Stimulated activated CD8-positive, alpha-beta memory T cell treated with anti-CD3 and anti-CD28 coated beads, Interleukin-12 subunit alpha, Interleukin-12 subunit beta, amount 100 ng/mL, for 4 hours (primary cell): ENCODE data around the gene IL21.

ENCODE experiments used
- DNase-seq: peaks from one replicate; pipeline ENCODE4 v3.0.0-alpha.2; 2020; ENCODE audit warnings: low read depth

IL21 gene

DNA sequence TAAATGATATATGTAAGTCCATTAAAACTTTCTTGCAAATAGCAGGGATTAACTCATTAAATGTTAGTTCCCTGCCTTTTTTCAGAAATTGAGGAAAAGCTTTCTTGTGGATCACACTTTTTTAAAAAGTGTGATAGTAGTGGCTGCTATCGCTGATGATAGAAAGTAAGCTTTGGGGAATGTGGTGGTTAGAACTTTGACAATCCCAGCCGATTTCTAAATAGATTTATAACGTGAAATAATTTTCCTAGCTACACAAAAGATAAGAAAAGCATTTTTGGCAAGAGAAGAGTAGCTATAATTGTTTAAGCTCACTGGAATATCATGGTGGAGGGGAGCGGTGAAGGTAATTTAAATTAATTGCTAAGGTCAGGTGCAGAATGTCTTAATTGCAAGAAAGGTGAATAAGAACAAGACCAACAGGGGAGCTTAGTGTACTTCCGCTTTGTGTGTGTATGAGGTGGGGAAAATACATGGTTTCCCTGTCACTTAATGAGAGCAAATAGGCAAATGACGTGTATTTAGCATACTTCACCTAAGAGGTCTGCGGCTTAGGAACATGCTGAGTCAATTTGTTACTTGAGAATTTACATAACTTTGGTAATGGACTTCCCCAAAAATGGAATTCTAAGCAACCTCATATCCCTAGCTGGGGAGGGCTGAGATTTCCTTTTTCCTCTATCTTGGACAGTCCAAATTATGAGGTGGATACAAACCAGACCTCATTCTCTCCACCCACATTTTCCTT lies 11.7 kb upstream of the IL21 start:
- DNase-seq: no peak

- DNase-seq: no peak
These were observed 4.3 kb upstream of the IL21 start for GRCh38 chr4:122625156-122625555.

DNA sequence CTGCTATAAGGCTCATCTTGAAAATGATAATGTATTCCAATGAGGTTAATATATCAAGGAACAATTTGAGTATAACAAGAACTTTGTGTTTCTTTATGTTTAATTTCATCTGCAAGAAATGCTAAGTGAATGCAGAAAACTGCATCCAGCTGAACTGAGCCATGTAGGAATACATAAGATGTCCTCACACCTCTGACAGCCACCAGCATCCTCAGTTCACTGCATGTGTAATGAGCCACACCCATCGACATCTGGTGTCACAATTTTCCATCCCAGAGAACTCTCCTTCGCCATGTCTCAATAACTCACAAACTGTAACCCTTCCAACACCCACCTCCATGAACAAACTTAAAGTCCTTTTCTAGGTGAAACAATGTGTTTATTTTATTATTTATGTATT lies 3.3 kb upstream of the IL21 start:
- DNase-seq: no peak

DNA sequence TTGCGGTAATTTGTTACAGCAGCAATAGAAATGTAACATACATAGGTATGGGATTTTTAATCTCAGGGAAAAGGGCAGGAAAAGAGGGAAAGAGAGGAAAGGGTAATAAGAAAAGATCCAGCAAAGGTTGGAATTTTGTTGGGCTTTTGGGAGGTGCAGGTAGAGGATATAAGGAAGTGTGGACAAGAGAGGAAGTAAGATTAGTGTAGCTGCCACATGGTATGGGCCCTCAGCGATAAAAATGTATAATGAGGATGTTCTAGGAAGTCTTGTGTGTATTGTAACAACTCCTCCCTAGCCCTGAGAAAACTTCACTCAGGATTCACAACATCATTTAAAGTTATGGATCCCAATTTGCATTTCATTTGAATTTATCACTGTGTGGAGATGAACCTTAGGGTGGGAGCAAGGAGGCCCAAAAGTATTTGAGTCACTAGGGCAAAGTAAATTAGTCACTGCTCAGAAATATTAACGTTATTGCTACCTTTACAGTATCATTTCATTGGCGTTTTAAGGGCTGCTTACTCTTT lies 2.8 kb upstream of the IL21 start:
- DNase-seq: no peak

- DNase-seq: no peak
These were observed 1.5 kb upstream of the IL21 start for GRCh38 chr4:122622400-122622799.

DNA sequence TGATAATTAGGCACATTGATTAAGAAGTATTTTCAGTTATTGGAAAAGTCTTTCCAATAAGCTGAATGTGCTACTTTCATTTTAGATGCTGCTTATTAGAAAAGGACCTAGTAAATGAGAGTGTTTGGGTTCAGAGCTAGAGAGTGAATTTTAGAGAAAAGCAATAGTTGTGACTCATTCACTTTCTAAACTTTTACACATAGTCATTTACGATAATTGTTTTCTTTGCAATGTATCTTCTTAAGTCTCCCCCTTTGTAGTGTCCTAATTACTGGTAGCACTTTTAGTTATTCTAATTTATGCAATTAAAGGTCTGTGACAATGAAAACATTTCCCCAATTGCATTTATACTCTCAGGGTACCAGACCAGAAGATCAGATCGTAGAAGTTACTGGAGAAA lies 1.3 kb downstream of the IL21 start:
- no peak for DNase-seq

GRCh38 chr4:122617597-122618593 lies 3.0 kb downstream of the IL21 start:
- DNase-seq: no peak

DNA sequence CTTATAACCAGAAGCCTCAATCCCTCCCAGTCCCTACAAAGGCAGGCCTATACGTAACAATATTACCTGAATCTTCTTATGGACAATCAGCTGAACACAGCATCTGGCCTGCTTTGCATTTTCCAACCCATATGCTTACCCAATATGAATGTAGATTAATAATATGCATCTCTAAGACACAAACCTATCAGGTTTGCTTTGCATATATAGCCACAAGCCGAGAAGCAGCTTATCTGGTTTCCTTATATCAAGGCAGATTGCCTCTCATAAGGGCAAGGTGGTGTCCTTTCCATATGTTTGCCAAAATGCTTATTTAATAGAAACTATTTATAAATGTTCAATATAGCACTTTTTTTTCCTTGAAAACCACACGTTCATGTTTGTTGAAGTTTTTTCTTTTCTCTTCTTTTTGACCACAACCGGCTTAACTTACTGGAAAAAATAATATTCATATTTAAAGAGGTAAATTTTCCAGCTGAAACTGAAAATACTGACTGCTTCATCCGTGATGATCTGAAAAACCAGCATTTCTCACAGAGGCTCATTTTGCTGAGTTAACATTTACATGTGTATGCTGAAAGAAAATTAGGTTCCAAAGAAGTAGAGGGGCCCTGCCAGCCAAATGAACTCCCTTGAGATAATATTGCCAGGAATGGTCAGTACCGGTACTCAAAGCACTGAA lies 3.8 kb downstream of the IL21 start:
- DNase-seq: no peak

GRCh38 chr4:122614621-122615020 lies 6.2 kb downstream of the IL21 start:
- no peak for DNase-seq

DNA sequence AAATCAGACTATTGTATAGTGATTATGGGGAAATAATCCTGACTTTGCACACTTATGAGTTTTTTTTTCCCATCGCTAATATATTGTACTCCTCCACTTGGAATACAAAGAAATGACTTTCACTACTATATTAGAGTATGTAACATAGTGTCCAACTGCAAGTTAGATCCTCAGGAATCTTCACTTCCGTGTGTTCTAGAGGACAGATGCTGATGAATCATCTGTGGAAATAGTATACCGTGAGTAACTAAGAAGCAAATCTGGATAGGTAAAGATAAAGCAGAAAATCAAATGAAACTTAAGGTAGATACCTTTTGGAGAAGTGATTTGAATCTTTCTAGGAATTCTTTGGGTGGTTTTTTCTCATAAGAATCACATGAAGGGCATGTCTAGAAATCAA lies 8.3 kb downstream of the IL21 start:
- DNase-seq: no peak

GRCh38 chr4:122606364-122607043 lies 14.4 kb downstream of the IL21 start:
- no peak for DNase-seq

DNA sequence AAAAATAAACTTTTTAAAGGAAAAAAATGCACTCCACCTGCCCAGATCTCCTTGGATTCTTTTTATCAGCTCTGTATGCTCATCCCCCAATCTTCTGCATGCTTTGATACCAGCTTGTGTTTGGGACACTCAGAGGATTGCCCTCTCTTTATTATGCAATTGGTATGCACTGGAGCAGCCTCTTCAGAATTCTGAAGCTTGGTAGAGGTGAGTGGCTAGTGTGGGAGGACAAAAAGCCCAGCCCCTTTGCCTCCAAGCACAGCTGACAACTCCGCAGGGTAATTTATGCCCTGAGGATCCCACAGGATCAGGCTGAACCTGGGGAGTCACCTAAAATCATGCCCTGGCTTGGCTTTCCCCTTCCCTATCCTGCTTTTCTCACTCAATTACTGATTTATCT lies 16.7 kb downstream of the IL21 start:
- no peak for DNase-seq

DNA sequence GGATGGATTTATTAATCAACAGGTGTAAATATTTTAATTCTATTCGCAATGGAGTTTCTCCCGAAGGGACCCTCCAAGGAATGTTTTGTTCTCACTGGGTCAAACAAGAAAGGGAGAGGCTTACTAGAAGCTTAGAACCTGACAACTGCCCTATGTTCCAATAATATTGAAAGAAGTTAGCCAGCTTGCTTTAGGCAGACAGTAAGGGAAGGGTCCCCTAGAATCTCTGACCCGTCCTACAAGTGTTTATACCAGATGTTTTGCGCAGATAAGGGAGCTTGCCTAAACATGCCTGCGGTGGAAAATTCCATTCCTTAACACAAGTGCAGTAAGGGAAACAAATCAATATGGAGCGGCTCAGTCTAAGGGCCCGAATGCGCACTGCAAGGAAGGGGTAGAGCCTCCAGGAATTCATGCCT lies 17.7 kb downstream of the IL21 start:
- DNase-seq: no peak

DNA sequence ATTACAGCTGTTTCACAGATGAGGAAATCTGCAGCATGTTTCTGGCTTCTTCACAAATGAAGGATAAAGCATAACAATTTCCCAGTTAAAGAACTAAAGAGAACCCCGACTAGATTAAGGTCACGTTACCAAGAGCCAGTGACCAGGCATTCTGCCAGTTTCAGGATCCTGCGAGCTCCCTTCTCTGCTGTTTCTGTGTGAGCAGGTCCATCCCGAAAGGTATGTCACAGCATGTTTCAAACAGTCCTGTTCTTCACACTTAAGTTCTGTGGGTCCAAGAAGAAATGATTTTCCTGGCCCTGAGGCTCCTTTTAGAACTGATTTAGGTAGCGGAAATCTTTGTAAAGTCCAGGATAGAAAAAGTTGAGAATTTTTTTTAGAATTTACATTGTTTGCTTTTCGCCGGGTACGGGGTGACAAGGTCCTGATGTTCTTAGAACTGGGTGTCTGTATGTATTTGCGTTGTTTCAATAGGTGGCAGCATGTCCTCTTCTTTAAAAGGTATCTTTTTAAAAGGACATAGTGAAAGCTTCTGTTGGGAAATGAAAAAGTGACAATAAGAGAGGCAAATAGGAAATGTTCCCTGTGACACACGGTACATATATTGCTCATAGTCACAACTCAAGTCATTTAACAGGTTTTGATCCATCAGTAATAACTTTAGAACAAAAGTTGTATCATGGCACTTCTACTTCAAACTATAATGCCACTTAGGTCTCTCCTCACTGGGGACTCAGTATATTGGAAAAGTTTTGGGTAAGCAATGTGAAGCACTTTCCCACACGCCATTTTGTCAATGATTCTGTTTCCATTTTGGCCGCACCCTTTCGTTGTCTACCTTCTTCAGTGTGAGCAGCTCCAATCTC lies 18.4 kb downstream of the IL21 start:
- no peak for DNase-seq

- DNase-seq: no peak
These were observed 29.7 kb downstream of the IL21 start for GRCh38 chr4:122591196-122591595.

DNA sequence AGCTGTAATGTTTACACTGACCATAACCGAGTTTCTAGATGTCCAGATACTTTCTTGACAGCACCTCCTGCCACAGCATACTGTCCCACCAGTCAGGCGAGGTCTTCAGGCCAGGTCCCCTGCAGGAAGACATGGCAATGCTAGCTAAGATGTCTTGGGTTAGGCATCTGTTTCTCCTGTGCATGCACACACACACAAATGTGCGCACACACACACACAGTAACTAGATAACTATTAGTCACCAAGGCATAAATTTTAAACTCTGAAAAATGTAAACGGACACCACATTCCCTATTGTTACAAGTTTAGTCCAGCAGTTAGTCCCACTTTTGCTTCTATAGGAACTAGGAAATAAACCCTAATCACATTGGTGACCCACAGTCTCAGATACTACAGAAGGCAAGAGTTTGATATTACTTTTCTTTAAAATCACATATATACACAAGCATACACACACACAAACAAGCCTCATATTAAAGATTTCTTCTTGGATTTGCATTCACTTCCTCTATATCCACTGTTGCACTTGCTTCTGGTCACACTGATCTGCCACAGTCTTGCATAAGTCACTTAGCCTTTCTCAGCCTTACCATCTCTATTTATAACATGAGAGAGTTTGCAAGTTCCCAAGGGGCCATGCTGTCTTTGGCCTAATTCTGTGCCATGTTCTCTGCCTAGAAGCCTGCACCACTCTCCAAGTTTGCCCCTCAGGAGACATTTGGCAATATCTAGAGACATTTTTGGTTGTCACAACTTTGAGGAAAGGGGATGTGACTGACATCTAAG lies 32.2 kb downstream of the IL21 start:
- no peak for DNase-seq

- DNase-seq: no peak
These were observed 36.3 kb downstream of the IL21 start for GRCh38 chr4:122584519-122584918.

GRCh38 chr4:122583906-122584305 lies 37.0 kb downstream of the IL21 start:
- no peak for DNase-seq

- no peak for DNase-seq
These were observed 42.8 kb downstream of the IL21 start for GRCh38 chr4:122577808-122578781.
